Measurements from ENCODE around the gene SURF6. TPM values are rescaled to one million over a fixed set of nuclear protein-coding genes. Genes with fewer than 3 reads are reported as not detected.

The SURF6 gene
- total RNA-seq, 1 experiment from 2014 or later = 56.3 TPM

- H2BK5ac ChIP-seq (ENCODE audit: insufficient read length, low read length) = no peak overlapping the region
- H3K23me2 ChIP-seq (ENCODE audit: insufficient read length, low read depth, low read length, poor library complexity, severe bottlenecking) = no peaks in the 10 kb centered on the region
- no peak overlapping the region for H4K5ac ChIP-seq (ENCODE audit: insufficient read length, low read depth, low read length)
- peaks cover 4 to 7% of the 10 kb centered on the region in 2 experiments for H3K4me1 Mint-ChIP-seq
- H4K91ac ChIP-seq (ENCODE audit: insufficient read length, low read depth, low read length) = no peak overlapping the region
- H3K36me3 Mint-ChIP-seq (ENCODE audit: insufficient read depth in 1 of 3, low read depth in 3 of 3) = peaks cover 25 to 78% (median 61%) of the 10 kb centered on the region in 3 experiments; a peak in 6 of 7 replicates
- no peak overlapping the region for H3K27ac ChIP-seq (ENCODE audit: insufficient read length, low read depth, low read length)
- H3K56ac ChIP-seq (ENCODE audit: insufficient read length, low read depth, low read length) = no peak overlapping the region
- no peak overlapping the region for H2BK12ac ChIP-seq (ENCODE audit: insufficient read length, low read depth, low read length)
- H3K79me2 ChIP-seq (ENCODE audit: insufficient read depth, low read length) = peaks cover 54% of the 10 kb centered on the region; the same call in 1 of the 2 replicates
- no peak overlapping the region for H3K4me2 ChIP-seq (ENCODE audit: insufficient read depth, insufficient read length, low read length)
- H4K20me1 ChIP-seq (ENCODE audit: control insufficient read depth, insufficient read depth, insufficient read length) = no peaks in the 10 kb centered on the region
- WGBS (ENCODE audit: extremely low coverage, insufficient read length, low lambda C conversion rate) = no CpG with 5 or more reads among the region's 6 CpGs
- no peaks in the 10 kb centered on the region for H3K9me3 Mint-ChIP-seq
- no peak for TF ChIP-seq CTCF (conservative IDR thresholded peaks at IDR 0.05)
- peaks cover 34% of the 10 kb centered on the region for H3K79me1 ChIP-seq (ENCODE audit: insufficient read depth, low read depth, low read length, poor library complexity, severe bottlenecking)
- H3K27ac Mint-ChIP-seq = peak overlapping the region in 1 of 3 experiments; percentile 65; a peak in 2 of 7 replicates
- no peaks in the 10 kb centered on the region for H3K27me3 ChIP-seq (ENCODE audit: insufficient read depth, low read length)
- no peak overlapping the region for H3K18ac ChIP-seq (ENCODE audit: insufficient read length, low read depth, low read length)
- no peak overlapping the region for H2AK5ac ChIP-seq (ENCODE audit: insufficient read length, low read length)
- H3T11ph ChIP-seq (ENCODE audit: low read length) = no peak overlapping the region
- H3K4ac ChIP-seq (ENCODE audit: low read depth, low read length) = no peak overlapping the region
- no peak overlapping the region for H4K8ac ChIP-seq (replicated peaks; ENCODE audit: insufficient read length, low read depth, low read length)
- no peak overlapping the region for H2BK15ac ChIP-seq (ENCODE audit: low read depth, low read length)
- no peaks in the 10 kb centered on the region for H3K4me1 ChIP-seq (ENCODE audit: insufficient read depth, low read length)
- no peaks in the 10 kb centered on the region for H3K27me3 Mint-ChIP-seq (ENCODE audit: low read depth)
- no peak overlapping the region for H3K4me3 Mint-ChIP-seq
- H3K9me3 ChIP-seq (ENCODE audit: control insufficient read depth, low read depth, low read length) = no peaks in the 10 kb centered on the region
- H3K14ac ChIP-seq (ENCODE audit: insufficient read depth, low read length) = no peak overlapping the region
- no peak overlapping the region for H2BK20ac ChIP-seq (ENCODE audit: low read depth, low read length, poor library complexity, severe bottlenecking)
- no peak overlapping the region for H2AFZ ChIP-seq (ENCODE audit: low read length)
- H2BK120ac ChIP-seq (ENCODE audit: low read depth, low read length, poor library complexity, severe bottlenecking) = no peak overlapping the region
- no peak overlapping the region for H3K23ac ChIP-seq (ENCODE audit: insufficient read length, low read depth, low read length)
- no peak overlapping the region for H3K9ac ChIP-seq (ENCODE audit: extremely low read depth, insufficient read length, low read length)
- no peak for DNase-seq
Measured at GRCh38 chr9:133369422-133369821, 33.4 kb upstream of the SURF6 start.

Measured in H9 (cell line).